Dendritic cell treated with granulocyte-macrophage colony-stimulating factor and Interleukin-4, amounts not matched to agents 40 ng/mL and 50 ng/mL, for 4 days (primary cell): ENCODE results near the gene GABRB2.

ENCODE experiments used
- H3K27ac Mint-ChIP-seq: one replicate; pipeline ENCODE4 v1.8.0; 2022; ENCODE audit warnings: mild to moderate bottlenecking, mixed read lengths
- H3K27me3 Mint-ChIP-seq: one replicate; pipeline ENCODE4 v1.8.0; 2022; ENCODE audit warnings: mild to moderate bottlenecking, mixed read lengths
- H3K36me3 Mint-ChIP-seq: one replicate; pipeline ENCODE4 v1.8.0; 2022; ENCODE audit warnings: low read depth, mixed read lengths
- H3K4me1 Mint-ChIP-seq: one replicate; pipeline ENCODE4 v1.8.0; 2022; ENCODE audit warnings: low read depth, mixed read lengths
- H3K4me3 Mint-ChIP-seq: one replicate; pipeline ENCODE4 v1.8.0; 2022; ENCODE audit warnings: mild to moderate bottlenecking, moderate library complexity, mixed read lengths
- H3K9me3 Mint-ChIP-seq: one replicate; pipeline ENCODE4 v1.8.0; 2022; ENCODE audit warnings: mixed read lengths
- intact Hi-C: fragments of 100-400 bp; cut with micrococcal nuclease; formaldehyde crosslinking; loops from one replicate; pipeline ENCODE4 v1.15.0; 2022

GABRB2 gene

DNA sequence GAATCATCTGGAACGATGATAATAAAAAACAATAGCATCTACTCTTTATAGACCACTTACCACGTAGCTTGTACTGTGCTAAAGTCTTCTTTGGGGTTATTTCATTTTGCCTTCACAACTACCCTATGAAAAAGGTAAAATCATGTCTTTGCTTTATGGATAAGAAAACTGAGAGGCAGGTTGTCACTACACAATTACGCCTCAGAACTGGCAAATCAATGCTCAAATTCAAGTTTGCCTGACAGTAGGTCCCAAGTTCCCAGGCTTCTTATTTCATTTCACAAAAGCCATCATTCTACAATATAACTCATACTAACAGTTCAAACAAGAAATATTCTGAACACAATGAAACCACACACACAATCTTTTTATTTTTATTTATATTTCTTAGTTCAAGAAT is 258.5 kb downstream of the GABRB2 start:
- H3K4me1 Mint-ChIP-seq: no peaks in the 10 kb centered on the region
- no peak overlapping the region for H3K4me3 Mint-ChIP-seq
- intact Hi-C loops: no loop called here
- no peak overlapping the region for H3K27ac Mint-ChIP-seq
- no peaks in the 10 kb centered on the region for H3K27me3 Mint-ChIP-seq
- H3K36me3 Mint-ChIP-seq: no peaks in the 10 kb centered on the region
- H3K9me3 Mint-ChIP-seq: no peaks in the 10 kb centered on the region

- Mint-ChIP-seq H3K36me3 (no peaks in the 10 kb centered on the region), H3K27ac (no peak overlapping the region), H3K4me3 (no peak overlapping the region), H3K27me3 (no peaks in the 10 kb centered on the region), H3K9me3 (no peaks in the 10 kb centered on the region), H3K4me1 (no peaks in the 10 kb centered on the region)
- intact Hi-C loops: no loop called here
Observed at GRCh38 chr5:161287436-161287835, 259.1 kb downstream of the GABRB2 start.

DNA sequence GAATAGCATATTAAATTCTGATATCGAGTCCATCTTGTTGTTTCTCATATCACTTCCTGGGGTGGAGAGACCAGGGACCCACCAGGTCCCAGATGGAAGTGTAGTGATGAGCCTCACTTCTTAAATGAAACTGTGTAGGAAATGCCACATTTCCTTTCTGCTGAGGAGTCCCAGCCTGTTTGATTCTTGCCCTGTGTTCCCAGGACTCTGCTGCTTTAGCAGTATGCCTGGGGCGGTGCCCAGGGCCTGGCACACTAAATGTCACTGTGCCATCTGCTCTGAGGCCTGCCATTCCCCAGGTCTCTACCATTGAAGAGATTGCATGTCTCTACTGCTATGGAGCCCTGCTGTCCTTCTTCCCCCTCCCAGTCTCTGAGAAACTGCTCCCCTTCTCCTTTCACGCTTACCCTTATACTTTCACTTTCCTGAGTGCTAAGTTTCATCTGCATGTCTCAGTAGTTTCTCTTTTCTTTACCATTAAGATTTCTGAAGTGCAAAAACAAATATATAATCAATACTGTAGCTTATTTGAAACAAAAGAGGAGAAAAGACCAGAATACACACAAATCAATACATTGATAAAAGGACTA is 260.4 kb downstream of the GABRB2 start:
- Mint-ChIP-seq H3K27me3 (no peaks in the 10 kb centered on the region), H3K36me3 (no peaks in the 10 kb centered on the region), H3K9me3 (no peaks in the 10 kb centered on the region), H3K27ac (no peak overlapping the region), H3K4me3 (no peak overlapping the region), H3K4me1 (no peaks in the 10 kb centered on the region)
- intact Hi-C loops: no loop called here

- no peaks in the 10 kb centered on the region for H3K27me3 Mint-ChIP-seq
- H3K4me3 Mint-ChIP-seq: no peak overlapping the region
- H3K9me3 Mint-ChIP-seq: no peaks in the 10 kb centered on the region
- H3K36me3 Mint-ChIP-seq: no peaks in the 10 kb centered on the region
- H3K27ac Mint-ChIP-seq: no peak overlapping the region
- intact Hi-C loops: no loop called here
- no peaks in the 10 kb centered on the region for H3K4me1 Mint-ChIP-seq
Observed at GRCh38 chr5:161284445-161284844, 262.1 kb downstream of the GABRB2 start.

- H3K9me3 Mint-ChIP-seq: no peaks in the 10 kb centered on the region
- intact Hi-C loops: no loop called here
- no peaks in the 10 kb centered on the region for H3K4me1 Mint-ChIP-seq
- no peaks in the 10 kb centered on the region for H3K36me3 Mint-ChIP-seq
- no peak overlapping the region for H3K4me3 Mint-ChIP-seq
- H3K27me3 Mint-ChIP-seq: no peaks in the 10 kb centered on the region
- H3K27ac Mint-ChIP-seq: no peak overlapping the region
Observed at GRCh38 chr5:161283296-161283695, 263.2 kb downstream of the GABRB2 start.

DNA sequence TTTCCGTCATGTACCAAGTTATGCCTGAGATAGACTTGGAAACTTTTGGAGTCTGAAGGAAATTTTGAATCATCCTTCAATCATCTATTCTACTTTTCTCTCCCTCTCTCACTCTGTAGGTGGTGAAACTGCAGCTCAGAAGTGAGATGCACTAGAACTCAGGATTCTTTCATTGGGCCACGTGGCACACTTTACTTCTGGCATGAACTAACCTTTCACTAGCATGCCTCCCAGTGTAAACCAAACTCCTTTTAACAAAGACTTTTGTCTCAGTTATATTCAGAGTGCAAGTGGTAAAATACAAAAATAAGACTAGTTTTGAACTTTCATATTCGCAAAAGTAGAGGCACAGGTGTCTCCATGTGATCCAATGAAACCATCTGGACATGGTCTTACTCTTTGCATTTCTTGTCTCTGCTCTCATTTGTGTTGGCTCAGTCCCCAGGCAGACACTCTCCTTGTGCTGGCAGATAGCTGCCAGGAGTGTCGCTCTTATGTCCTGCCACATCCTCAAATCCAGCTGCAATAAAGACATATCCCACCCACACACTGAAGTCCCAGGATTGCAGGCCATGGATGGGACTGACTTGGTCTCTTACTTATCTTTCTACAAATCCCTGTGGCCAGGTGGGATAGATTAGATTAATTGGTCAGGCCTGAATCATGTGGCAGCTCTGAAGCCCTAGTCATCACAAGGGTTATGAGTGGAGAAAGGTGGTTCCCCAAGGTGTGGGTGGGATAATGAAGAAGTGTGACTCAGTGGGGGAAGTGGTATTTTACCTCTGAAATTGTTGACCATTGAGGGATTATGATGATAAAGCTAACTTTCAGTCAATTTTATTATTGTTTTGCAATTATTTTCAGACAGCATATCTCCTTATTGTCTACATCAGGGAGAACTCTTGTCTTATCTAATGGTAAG is 267.5 kb downstream of the GABRB2 start:
- Mint-ChIP-seq H3K27ac (no peak overlapping the region), H3K4me3 (no peak overlapping the region), H3K9me3 (no peaks in the 10 kb centered on the region), H3K36me3 (no peaks in the 10 kb centered on the region), H3K27me3 (no peaks in the 10 kb centered on the region), H3K4me1 (no peaks in the 10 kb centered on the region)
- intact Hi-C loops: no loop called here

DNA sequence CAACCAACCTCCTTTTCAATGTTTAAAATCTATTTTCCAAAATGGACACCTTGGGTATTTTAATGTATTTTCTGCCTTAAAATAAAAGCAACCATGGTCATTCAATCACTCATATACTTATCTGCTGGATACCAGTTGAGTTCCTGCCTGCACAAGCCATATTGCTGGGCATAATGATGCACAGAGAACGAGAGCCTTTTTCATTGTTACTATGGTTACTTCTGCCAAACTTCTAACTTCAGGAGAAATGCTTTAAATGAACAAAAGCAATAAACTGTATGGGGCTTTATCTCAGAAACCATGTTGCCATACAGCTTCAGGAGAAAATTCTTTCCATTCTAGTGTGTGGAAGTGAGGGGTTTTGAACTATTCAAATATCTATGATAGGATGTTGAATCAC is 269.5 kb downstream of the GABRB2 start:
- Mint-ChIP-seq H3K9me3 (peaks cover 2% of the 10 kb centered on the region), H3K4me1 (no peaks in the 10 kb centered on the region), H3K4me3 (no peak overlapping the region), H3K27me3 (no peaks in the 10 kb centered on the region), H3K36me3 (no peaks in the 10 kb centered on the region), H3K27ac (no peak overlapping the region)
- intact Hi-C loops: no loop called here

GRCh38 chr5:161274951-161275350 is 271.6 kb downstream of the GABRB2 start:
- intact Hi-C loops: no loop called here

GRCh38 chr5:161273410-161273809 is 273.1 kb downstream of the GABRB2 start:
- Mint-ChIP-seq H3K4me1 (no peaks in the 10 kb centered on the region), H3K9me3 (peaks cover 26% of the 10 kb centered on the region)

More at GRCh38 chr5:161274951-161275350, 271.6 kb downstream of the GABRB2 start:
- no peaks in the 10 kb centered on the region for H3K4me1 Mint-ChIP-seq
- H3K4me3 Mint-ChIP-seq: no peak overlapping the region
- H3K36me3 Mint-ChIP-seq: no peaks in the 10 kb centered on the region
- H3K9me3 Mint-ChIP-seq: peaks cover 15% of the 10 kb centered on the region
- no peaks in the 10 kb centered on the region for H3K27me3 Mint-ChIP-seq
- H3K27ac Mint-ChIP-seq: no peak overlapping the region

GRCh38 chr5:161271816-161272215 is 274.7 kb downstream of the GABRB2 start:
- no peak overlapping the region for H3K4me3 Mint-ChIP-seq
- peaks cover 29% of the 10 kb centered on the region for H3K9me3 Mint-ChIP-seq
- H3K36me3 Mint-ChIP-seq: no peaks in the 10 kb centered on the region
- H3K27me3 Mint-ChIP-seq: no peaks in the 10 kb centered on the region
- intact Hi-C loops: no loop called here
- no peak overlapping the region for H3K27ac Mint-ChIP-seq
- H3K4me1 Mint-ChIP-seq: no peaks in the 10 kb centered on the region

More at GRCh38 chr5:161273410-161273809, 273.1 kb downstream of the GABRB2 start:
- intact Hi-C loops: no loop called here
- Mint-ChIP-seq H3K27me3 (no peaks in the 10 kb centered on the region), H3K27ac (no peak overlapping the region), H3K4me3 (no peak overlapping the region), H3K36me3 (no peaks in the 10 kb centered on the region)

DNA sequence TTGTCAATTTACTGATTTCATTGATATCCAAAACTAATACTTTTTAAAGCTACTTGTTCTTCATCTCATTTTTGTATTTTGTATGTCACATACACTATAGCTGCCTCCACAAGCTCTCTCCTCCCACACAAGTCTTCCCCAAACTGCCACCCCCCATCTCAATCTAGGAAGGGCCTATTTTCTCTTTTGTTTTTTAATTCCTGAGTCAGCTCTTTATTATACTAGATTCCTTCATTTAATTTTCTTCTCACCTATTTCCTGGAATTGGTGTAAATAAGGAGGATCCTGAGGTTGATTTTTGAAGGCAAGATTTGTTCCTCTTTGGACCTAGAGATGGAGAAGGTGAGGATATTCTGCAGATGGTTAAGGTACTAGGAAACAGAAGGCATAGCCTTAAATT is 277.4 kb downstream of the GABRB2 start:
- peaks cover 29% of the 10 kb centered on the region for H3K9me3 Mint-ChIP-seq
- intact Hi-C loops: no loop called here
- no peaks in the 10 kb centered on the region for H3K4me1 Mint-ChIP-seq

GRCh38 chr5:161266954-161267353 is 279.6 kb downstream of the GABRB2 start:
- Mint-ChIP-seq H3K4me3 (no peak overlapping the region), H3K4me1 (no peaks in the 10 kb centered on the region), H3K27ac (no peak overlapping the region), H3K36me3 (no peaks in the 10 kb centered on the region), H3K27me3 (no peaks in the 10 kb centered on the region), H3K9me3 (peaks cover 26% of the 10 kb centered on the region)
- intact Hi-C loops: no loop called here

More for the DNA sequence above, 277.4 kb downstream of the GABRB2 start:
- H3K27ac Mint-ChIP-seq: no peak overlapping the region
- no peaks in the 10 kb centered on the region for H3K27me3 Mint-ChIP-seq
- no peak overlapping the region for H3K4me3 Mint-ChIP-seq
- H3K36me3 Mint-ChIP-seq: no peaks in the 10 kb centered on the region

- no peaks in the 10 kb centered on the region for H3K4me1 Mint-ChIP-seq
- H3K9me3 Mint-ChIP-seq: peaks cover 14% of the 10 kb centered on the region
- no peaks in the 10 kb centered on the region for H3K36me3 Mint-ChIP-seq
- H3K27me3 Mint-ChIP-seq: no peaks in the 10 kb centered on the region
- intact Hi-C loops: no loop called here
- no peak overlapping the region for H3K4me3 Mint-ChIP-seq
- no peak overlapping the region for H3K27ac Mint-ChIP-seq
Observed at GRCh38 chr5:161265006-161265405, 281.5 kb downstream of the GABRB2 start.

DNA sequence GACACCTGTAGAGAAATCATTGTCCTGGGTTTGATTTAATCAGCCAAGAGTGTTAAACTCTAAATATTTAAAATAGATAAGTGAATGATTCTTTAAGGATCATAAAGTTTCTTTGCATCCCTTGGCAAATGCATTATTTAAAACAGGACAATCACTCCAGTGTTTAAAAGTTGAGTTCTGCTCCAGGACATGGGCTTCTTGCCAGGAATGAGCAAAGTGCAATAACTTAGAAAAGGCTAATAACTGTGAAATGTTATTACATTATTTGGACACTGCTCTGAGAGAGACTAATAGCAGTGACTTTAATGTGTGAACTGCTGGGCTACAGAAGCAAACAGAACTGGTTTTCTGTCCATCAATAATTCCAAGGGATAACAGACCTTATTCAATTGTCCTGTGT is 283.3 kb downstream of the GABRB2 start:
- no peak overlapping the region for H3K4me3 Mint-ChIP-seq
- H3K4me1 Mint-ChIP-seq: no peaks in the 10 kb centered on the region
- intact Hi-C loops: no loop called here
- H3K27ac Mint-ChIP-seq: no peak overlapping the region
- peaks cover under 1% of the 10 kb centered on the region for H3K9me3 Mint-ChIP-seq
- H3K36me3 Mint-ChIP-seq: no peaks in the 10 kb centered on the region
- no peaks in the 10 kb centered on the region for H3K27me3 Mint-ChIP-seq
